G401 (cell line): ENCODE measurements around the gene PIM3. TPM values are rescaled to one million over a fixed set of nuclear protein-coding genes. Genes with fewer than 3 reads are reported as not detected.
A peak's percentile ranks its signal among the peaks of the same experiment; 100 is the strongest.

ENCODE experiments used
- DNase-seq: peaks from one replicate; pipeline ENCODE4 v3.0.0-alpha.2; 2015; ENCODE audit warnings: low spot score
- in situ Hi-C: cut with HindIII; loops from 2 replicates; pipeline ENCODE4 v1.10.0; 2016; ENCODE audit warnings: low sequenced_read_pairs, mixed read lengths
- total RNA-seq: library from RNA; depleted of rRNA; stranded (reverse); fragments of >200 nt; shearing (Covaris generic); gene quantifications from 2 replicates; pipeline ENCODE4 v1.2.3, GENCODE V29; 2014

PIM3 gene
- total RNA-seq, 1 experiment from 2014 or later, result 106 TPM

DNA sequence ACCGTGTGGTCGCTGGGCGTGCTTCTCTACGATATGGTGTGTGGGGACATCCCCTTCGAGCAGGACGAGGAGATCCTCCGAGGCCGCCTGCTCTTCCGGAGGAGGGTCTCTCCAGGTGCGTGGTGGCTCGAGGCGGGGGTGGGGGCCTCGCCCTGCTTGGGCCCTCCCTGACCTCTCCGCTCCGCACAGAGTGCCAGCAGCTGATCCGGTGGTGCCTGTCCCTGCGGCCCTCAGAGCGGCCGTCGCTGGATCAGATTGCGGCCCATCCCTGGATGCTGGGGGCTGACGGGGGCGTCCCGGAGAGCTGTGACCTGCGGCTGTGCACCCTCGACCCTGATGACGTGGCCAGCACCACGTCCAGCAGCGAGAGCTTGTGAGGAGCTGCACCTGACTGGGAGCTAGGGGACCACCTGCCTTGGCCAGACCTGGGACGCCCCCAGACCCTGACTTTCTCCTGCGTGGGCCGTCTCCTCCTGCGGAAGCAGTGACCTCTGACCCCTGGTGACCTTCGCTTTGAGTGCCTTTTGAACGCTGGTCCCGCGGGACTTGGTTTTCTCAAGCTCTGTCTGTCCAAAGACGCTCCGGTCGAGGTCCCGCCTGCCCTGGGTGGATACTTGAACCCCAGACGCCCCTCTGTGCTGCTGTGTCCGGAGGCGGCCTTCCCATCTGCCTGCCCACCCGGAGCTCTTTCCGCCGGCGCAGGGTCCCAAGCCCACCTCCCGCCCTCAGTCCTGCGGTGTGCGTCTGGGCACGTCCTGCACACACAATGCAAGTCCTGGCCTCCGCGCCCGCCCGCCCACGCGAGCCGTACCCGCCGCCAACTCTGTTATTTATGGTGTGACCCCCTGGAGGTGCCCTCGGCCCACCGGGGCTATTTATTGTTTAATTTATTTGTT lies 2.4 kb downstream of the PIM3 start:
- in situ Hi-C loops, result no loop called here
- no peak for DNase-seq

DNA sequence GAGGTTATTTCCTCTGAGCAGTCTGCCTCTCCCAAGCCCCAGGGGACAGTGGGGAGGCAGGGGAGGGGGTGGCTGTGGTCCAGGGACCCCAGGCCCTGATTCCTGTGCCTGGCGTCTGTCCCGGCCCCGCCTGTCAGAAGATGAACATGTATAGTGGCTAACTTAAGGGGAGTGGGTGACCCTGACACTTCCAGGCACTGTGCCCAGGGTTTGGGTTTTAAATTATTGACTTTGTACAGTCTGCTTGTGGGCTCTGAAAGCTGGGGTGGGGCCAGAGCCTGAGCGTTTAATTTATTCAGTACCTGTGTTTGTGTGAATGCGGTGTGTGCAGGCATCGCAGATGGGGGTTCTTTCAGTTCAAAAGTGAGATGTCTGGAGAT lies 3.1 kb downstream of the PIM3 start:
- no peak for DNase-seq
- in situ Hi-C loops, result no loop called here

DNA sequence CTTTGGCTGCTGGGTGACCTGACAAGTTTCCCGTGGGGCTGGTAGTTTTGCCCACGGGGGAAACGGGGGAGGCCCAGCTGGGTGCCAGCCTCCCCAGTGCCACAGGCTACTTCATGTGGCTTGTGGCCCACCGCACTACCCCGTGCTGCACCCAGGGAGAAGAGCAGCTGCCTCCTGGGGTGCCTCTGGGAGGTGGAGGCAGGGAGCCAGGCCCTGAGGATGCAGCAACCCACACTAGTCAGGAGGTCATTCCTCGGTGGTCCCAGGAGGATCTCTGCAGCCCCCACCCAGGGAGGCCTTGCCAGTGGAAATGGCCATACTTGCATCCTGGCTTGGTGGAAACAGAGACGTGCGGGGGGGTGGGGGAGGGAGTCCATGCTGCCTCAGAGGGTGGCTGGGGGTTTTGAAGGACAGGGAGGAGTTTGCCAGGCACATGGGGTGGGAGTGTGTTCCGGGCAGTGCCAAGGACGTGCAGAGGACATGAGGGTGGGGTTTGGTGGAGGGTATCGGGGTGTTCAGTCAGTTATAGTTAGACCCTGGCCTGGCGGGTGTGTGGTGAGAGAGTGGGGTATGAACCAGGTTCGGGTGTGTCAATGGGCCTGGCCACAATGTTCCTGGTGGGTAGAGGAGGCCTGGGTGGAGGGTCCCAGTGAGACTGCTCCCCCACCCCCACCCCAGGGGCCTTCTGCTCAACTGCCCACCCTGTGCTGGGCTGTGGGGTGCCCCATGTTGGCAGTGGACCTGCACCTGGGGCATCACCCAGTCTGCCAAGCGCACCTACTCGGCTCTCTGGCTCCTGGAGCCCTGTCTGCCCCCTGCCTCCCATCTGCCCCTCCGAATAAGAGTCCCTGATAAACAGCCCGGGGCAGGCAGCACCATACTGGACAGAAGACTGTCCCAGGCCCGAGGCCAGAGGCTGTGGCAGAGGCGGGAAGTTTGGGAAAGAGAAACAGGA lies 3.8 kb downstream of the PIM3 start:
- in situ Hi-C loops, result no loop called here
- no peak for DNase-seq

DNA sequence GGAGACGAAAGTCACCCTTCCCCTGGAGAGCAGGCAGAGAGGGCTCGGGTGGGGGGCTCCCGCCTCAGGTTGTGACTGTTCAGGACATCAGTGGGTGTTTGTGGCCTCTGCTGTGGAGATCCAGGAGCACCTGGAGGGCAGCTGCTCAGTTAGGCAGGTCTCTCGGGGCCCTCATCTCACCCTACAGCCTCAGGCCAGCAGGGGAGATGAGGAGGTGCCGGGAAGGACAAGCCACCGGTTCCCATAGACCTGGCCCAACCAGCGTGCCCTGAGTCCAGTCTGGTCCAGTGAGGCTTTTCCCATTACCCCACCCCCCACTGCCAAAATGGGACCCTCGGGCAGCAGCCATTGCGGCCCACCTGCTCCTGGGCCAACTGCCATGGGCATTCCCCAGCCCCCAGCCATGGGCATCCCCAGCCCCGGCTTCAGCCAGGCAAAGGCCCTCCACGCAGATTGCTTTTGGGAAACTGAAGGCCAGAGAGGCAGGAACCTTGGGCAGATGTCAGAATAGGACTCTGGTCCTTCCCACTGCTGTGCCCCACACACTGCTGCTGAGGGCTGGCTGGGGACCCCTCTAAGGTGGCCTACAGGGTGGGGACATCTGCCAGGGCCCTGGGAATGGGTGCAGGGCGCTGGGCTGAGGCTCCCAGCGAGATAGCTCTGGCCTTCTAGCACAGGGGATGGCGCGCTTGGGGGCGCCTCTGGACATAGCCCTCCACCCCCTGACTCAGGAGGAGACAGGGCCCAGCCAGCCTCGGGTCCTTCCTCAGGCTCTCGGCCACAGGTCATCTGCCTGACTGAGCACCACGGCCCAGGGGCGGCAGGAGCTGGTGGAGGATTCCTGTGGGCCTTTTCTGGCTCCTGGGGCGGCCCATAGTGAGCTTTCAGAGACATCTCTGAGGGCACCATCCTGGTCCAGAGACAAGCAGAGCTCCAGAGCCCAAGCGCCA lies 4.8 kb downstream of the PIM3 start:
- no peak for DNase-seq
- in situ Hi-C loops, result no loop called here

DNA sequence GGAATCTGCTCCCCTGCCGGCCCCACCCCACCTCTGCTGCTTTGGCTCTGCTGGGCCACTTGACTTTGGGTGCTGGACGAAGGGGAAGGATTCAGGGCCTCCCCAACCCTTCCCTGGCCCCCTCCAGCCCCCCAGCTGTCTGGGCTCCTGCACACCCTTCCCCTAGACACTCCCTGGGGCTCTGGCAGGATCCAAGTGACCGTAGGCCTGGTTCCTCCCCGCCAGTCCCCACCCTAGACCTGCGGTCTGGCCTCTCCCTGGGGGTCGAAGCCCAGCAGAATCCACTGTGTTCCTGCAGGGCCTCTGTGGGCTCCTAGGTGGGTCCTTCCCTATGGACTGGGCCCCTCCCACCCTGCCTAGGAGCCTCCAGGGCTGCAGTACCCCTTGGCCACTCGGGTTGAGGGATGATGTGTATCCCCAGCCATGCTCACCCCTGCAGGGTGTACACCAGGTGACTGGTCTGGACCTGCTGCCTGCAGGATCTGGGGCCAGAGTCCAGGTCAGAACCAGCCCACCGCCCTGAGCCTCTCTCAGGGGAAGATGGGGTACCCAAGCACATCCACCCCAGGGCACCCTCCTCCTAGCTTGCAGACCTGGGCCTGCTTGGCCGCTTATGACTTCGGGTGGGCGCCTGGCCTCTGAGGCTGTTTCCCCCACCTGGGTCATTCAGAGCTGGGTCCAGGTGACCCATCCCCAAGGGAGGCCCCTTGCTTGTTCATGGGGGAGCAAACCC lies 5.6 kb downstream of the PIM3 start:
- in situ Hi-C loops, result no loop called here
- no peak for DNase-seq

DNA sequence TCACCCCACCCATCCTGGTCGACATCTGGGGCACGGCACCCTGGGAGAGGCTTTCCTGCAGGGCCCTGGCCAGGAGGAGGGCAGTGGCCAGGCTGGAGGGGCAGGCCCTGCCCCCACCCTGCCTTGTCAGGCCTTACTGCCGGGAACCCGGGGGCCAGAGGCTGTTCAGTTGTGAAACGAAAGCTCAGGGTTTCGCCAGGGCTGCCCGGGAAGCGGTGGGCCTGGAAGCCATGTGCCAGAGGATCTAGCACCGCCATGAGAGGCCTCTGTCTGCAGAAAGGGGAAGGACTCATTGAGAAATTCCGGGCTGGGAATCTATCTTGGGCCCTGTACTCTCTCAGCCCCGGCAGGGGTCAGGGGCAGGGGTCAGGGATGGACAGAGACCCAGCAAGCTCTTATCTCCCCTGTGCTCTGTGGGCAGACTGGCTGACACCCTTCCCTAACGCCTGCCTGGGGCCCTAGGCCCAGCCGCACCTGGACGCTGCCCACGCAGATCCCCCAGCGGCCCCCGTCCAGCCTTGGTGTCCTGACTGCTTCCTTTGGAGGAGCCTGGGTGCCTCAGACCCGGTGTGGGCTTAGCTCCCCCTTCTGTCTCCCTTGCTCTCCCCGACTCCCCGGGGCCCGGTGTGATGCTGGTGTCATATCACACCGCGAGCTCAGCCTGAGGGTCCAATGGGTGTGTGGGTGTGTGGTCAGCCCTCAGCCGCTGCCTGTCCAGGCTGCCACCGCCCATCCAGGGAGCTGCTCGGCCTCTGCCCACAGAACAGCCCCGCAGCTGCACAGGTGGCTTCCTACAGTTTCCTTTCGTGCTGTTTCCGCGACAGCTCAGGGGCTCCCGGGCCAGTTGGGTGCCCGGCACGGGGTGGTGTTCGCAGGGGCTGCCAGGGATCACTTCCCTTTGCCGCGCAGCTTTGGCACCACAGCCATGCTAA lies 6.5 kb downstream of the PIM3 start:
- DNase-seq, result no peak
- in situ Hi-C loops, result no loop called here

DNA sequence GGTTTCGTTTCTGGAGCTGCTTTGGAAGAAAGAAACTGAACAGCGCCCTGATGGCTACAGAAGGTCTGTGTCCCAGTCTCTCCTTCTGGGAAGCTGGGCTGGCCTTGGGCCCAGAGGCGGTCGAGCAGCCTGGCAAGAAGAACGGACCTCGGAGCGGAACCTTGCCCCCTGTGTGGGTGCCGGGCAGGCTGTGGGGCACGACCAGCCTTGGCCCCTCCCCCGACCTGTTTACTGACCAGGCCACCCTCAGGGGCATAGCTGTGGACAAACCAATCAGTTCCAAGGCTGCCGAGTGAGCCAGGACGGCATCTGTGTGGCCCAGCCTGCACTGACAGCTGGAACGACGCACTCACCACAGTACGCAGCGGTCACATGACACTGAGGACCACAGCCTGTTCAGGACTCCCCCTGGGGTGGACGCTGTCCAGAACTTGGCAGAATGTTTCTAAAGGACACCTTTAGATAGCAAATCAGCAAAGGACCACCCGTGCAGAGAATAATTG lies 7.2 kb downstream of the PIM3 start:
- no peak for DNase-seq
- in situ Hi-C loops, result no loop called here

DNA sequence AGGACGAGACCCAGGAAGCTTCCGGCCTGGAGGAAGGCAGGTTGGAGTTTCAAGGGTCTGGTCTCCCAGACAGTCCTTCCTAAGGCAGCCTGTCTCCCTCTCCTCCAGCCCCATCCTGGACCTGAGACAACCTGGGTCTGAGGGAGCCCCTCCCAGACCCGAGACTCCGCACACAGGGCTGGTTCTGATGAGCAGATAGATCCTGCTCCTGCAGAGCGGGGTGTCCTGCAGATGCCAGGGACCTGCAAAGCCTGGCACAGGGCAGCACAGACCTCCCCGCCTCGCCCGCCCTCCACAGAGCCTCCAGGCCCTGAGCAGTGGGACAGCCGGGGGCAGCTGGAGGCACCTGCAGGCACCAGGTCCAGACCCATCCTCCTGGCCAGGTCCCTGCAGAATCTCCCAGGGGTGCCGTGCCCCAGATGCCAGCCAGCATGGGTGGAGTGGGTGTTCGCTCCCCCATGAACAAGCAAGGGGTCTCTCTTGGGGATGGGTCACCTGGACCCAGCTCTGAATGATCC lies 7.8 kb downstream of the PIM3 start:
- in situ Hi-C loops, result no loop called here
- no peak for DNase-seq

DNA sequence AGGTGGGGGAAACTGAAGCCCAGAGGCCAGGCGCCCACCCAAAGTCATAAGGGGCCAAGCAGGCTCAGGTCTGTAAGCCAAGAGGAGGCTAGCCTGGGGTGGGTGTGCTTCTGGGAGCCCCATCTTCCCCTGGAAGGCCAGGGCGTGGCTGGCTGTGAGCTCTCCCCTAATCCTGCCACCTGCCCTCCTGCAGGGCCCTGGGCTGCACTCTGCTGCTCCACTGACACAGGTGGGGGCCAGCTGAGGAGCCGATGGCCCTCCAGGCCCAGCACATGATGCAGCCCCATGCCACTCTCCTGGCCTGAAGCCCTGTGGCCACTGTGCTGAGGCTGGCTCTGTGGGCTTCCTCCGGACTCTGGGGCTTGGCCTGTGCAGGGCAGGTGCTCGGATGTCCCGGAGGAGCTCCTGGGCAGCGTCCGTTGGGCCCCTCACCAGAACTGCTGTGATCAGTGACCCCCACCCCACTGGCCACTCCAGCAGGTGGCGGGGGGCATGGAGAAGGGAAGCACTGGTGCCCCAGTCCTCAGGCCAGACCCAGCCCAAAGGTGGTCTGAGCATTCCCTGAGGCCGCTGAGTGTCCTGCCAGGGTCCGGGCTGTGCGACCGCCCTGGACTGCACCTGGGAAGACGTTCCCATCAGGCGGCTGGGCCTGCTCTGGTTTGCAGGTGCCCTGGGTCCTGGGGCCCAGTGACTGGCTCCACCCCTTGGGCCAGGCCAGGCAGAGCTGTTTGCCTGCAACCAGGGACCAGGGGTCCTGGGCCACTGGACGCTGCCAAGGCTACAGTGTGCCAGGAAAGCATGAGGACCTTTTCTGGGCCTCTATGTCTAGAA lies 8.5 kb downstream of the PIM3 start:
- in situ Hi-C loops, result no loop called here
- no peak for DNase-seq

DNA sequence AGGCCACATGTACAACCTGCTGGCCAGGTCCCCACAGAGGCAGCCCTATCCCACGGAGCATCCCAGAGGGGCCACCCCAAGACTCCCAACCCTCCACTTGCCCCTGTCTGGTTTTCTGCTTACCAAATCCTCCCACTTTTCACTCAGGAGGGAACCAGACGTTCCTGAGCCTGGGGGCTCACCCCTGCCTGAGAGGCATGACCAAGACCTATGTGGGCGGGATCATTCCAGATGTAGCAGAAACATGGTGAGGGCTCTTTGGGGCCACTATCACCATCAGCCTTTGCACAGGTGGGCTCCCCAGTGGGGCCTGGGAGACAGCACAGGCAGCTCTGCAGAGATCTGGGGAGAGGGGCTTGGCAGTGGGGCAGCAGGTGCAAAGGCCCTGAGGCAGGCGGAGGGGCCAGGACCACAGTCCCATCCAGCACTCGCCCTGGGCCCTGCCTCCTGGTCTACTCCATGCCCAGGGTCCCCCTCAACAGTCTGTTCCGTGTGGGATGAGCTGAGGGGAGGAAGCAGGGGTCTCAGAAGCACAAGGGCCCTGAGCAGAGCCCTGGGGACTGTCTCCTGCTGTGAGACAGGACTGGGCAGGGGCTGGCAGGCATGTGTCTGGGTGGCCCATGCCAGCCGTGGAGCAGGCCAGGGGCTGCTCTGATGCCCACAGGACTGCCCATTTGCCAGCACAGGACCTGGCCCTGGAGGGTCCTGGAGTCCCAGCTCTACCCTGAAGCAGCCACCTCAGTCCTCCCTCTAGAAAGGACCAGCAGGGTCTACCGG lies 9.4 kb downstream of the PIM3 start:
- DNase-seq, result no peak
- in situ Hi-C loops, result no loop called here

DNA sequence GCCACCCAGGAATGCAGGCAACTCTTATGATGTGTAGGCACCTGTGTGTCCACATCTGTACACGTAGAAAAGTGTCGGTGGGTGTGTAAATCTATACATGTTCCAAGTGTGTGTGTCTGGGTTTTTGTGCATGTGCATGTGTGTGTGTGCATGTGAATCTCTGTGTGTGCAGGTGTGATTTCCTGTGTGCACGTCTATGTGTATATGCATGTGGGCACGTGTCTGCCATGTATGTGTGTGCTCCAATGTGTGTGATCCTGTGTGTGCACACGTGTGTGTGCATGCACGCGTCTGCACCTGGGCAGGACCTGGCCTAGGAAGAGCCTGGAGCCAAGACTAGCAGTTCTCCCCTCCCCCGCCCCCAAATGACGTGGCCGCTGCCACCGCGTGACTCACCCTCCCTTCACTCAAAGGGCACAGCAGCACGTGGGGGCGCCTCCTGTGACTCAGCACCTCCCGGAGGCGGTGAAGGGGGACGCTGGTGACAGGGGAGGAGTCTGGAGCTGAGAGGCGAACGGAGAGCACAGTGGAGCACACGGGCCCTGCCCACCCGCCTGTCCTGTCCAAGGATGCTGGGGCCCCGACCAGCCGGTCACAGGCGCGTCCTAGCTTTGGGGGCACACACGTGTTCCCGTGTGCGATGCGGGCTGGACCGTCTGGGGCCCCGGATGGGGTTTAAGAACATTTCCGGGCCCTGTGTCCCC lies 10.1 kb downstream of the PIM3 start:
- DNase-seq, result peak; percentile 83
- in situ Hi-C loops, result no loop called here

DNA sequence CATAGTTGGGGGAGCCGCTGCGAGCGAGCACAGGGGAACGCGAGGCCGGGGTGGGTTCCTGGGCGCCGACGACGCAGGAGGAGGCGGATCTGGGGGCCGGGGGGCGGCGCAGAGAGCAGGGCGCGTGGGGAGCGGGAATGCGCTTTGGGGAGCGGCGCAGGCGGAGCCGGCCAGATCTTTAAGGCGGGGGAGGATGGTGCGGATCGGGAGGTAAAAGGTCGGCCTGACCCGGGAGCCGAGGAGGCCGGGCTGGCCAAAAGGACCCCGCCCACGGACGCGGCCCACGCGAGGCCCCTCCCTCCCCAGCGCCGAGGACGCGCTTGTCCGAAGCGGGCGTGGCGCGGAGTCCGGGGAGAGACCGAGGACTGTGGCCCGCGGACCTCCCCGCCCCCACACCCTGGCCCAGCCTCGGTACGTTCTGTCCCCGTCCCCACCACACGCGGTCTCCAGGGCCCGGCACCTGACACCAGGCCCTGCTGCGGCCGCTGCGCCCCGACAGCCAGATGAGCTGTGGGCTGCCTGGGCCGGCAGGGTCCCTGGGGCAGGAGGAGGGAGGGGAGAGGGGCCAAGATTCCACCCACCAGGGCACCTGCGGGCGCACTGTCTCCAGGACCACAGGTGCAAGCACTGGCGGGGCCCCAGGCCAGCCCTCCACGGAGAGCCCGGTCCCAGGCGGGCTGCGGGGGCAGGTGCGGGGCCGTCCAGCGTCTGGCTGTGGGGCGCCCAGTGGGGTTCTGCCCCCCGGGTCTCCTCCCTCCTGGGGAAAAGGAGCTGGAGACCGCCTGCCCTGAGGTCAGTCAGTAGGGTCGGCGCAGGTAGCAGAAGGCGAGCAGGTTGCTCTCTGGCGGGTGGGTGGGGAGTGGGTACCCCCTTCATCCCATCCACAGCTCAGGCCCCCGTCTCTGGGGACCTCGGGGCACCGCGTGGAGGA lies 10.9 kb downstream of the PIM3 start:
- in situ Hi-C loops, result no loop called here
- no peak for DNase-seq

DNA sequence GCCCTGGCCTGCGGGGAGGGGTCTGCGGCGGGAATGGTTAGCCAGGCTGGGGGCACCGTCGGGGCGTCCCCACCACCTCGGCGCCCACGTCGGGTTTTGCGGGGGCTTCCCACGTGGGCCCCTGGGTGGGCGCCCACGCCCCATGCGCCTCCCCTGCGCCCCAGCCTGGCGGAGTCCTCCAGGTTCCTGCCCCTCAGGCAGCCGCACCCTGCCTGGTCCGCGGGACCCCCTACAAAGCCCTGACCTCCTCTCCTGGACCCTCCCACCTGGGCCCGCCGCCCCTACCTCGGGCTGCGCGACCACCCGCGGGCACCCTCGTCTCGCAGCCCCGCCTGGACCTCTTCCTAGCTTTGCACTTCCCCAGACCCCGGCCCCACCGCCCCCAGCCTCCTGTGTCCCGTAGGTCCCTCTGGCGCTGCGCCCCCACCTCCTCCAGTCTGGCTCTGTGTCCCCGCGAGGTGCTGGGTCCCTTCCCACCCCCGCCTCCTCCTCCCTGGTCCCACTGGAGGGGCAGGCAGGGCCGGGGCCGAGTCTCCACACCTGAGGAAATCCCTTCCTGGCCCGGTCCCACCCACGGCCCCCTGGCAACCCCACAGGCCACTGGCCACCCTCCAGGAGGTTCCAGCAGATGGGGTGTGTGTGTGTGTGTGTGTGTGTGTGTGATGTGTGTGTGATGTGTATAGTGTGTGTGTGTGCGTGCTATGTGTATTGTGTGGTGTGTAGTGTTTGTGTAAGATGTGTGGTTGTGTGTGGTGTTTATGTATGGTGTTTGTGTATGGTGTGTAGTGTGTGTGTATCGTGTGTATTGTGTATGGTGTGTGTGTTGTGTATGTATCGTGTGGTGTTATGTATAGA lies 11.8 kb downstream of the PIM3 start:
- in situ Hi-C loops, result no loop called here
- DNase-seq, result no peak
